Measurements from ENCODE around the gene KRTAP16-1. TPM values are rescaled to one million over a fixed set of nuclear protein-coding genes. Genes with fewer than 3 reads are reported as not detected.

KRTAP16-1 gene
- total and polyA plus RNA-seq, 2 of the 8 experiments (the other 6 are each of a cell fraction or from before 2014, with no cell fraction given) = not detected

DNA sequence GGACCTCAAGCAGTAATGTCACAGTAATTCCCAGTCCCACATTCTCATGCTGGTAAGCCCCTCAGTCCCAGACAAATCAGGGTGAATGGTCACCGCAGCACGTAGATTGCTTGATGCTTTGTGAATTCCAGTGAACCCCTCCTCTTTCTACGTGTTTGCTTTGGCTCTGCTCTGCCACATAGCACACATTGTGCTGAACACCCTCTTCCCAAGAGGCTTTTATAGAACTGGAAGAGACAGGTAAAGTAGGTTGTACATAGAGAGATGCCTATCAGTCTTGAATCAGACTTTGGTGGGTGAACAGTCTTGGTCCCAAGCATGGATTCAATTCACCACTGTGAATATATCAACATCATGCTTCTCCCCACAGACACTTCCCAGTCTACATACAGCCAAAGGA is 44.5 kb downstream of the KRTAP16-1 start:
- Histone ChIP-seq H2AFZ (ENCODE audit: low read length) (no peak overlapping the region), H4K20me1 (replicated peaks in 1 of 2; ENCODE audit: control insufficient read depth in 1 of 2, insufficient read depth in 2 of 2, low read length in 2 of 2) (no peaks in the 10 kb centered on the region), H3K9ac (replicated peaks in 1 of 4; ENCODE audit: extremely low read depth in 1 of 4, low read depth in 3 of 4, low read length in 3 of 4) (no peak overlapping the region), H4K5ac (ENCODE audit: insufficient read length, low read depth, low read length) (no peak overlapping the region), H3K9me3 (ENCODE audit: insufficient read depth in 2 of 2, low read depth in 1 of 2, low read length in 1 of 2) (no peaks in the 10 kb centered on the region), H2BK12ac (ENCODE audit: low read depth, low read length) (no peak overlapping the region), H3K27me3 (replicated peaks in 1 of 4; ENCODE audit: control insufficient read depth in 3 of 4, extremely low read depth in 1 of 4, insufficient read depth in 3 of 4, low read length in 3 of 4) (no peaks in the 10 kb centered on the region), H2BK5ac (ENCODE audit: low read depth, low read length) (no peak overlapping the region), H2BK120ac (replicated peaks; ENCODE audit: low read depth, low read length) (no peak overlapping the region), H2BK20ac (ENCODE audit: low read length) (no peak overlapping the region), H3K36me3 (ENCODE audit: control insufficient read depth in 2 of 4, insufficient read depth in 4 of 4, low read length in 3 of 4) (no peaks in the 10 kb centered on the region), H3K18ac (ENCODE audit: extremely low read depth, low read length) (no peak overlapping the region), H3K14ac (ENCODE audit: insufficient read length) (no peak overlapping the region), H3K23ac (ENCODE audit: insufficient read length) (no peak overlapping the region), H4K8ac (ENCODE audit: extremely low read depth, insufficient read depth, low read length) (no peak overlapping the region), H2AK5ac (ENCODE audit: low read depth, low read length) (no peak overlapping the region), H3K56ac (replicated peaks; ENCODE audit: insufficient read length, low read depth, low read length) (no peak overlapping the region), H2BK15ac (ENCODE audit: low read length) (no peak overlapping the region), H3K79me1 (ENCODE audit: low read depth, low read length) (no peaks in the 10 kb centered on the region), H3K4me2 (ENCODE audit: insufficient read depth in 1 of 2, low read depth in 2 of 2, low read length in 2 of 2) (no peak overlapping the region), H3K4me1 (replicated peaks in 1 of 4; ENCODE audit: control insufficient read depth in 3 of 4, insufficient read depth in 4 of 4, low read length in 3 of 4) (no peaks in the 10 kb centered on the region), H3K27ac (ENCODE audit: low read depth, low read length) (no peak overlapping the region), H4K91ac (replicated peaks; ENCODE audit: insufficient read length, low read length) (no peak overlapping the region), H3K4ac (replicated peaks; ENCODE audit: insufficient read length, low read depth, low read length) (no peak overlapping the region), H3K79me2 (ENCODE audit: control insufficient read depth in 1 of 2, insufficient read depth in 2 of 2, low read length in 2 of 2) (no peaks in the 10 kb centered on the region), H3K23me2 (ENCODE audit: low read depth, low read length) (no peaks in the 10 kb centered on the region), H3K4me3 (ENCODE audit: extremely low read depth in 1 of 4, insufficient read depth in 2 of 4, low read depth in 3 of 4, low read length in 4 of 4) (no peak overlapping the region)
- ChIA-PET CTCF (ENCODE audit: partially characterized antibody) (no interaction called here), POLR2A (ENCODE audit: partially characterized antibody) (no interaction called here)
- TF ChIP-seq ASH2L (IDR thresholded peaks at IDR 0.05; ENCODE audit: low read length) (no peak), SRF (IDR thresholded peaks at IDR 0.05; ENCODE audit: low read depth, low read length) (no peak), NANOG (IDR thresholded peaks at IDR 0.05; ENCODE audit: insufficient read depth, low read depth, low read length, poor library complexity, severe bottlenecking) (no peak), CBX5 (IDR thresholded peaks at IDR 0.05; ENCODE audit: low read depth, low read length) (no peak), MAFK (IDR thresholded peaks at IDR 0.05; ENCODE audit: low read depth, low read length) (no peak), JUN (IDR thresholded peaks at IDR 0.05; ENCODE audit: low read depth, low read length) (no peak), POU5F1 (IDR thresholded peaks at IDR 0.05; ENCODE audit: low read depth, low read length) (no peak), CREB1 (IDR thresholded peaks at IDR 0.05) (no peak), GTF2F1 (IDR thresholded peaks at IDR 0.05; ENCODE audit: borderline replicate concordance, low read depth, low read length) (no peak), KDM1A (IDR thresholded peaks at IDR 0.05; ENCODE audit: borderline replicate concordance, low read length) (no peak)
- TF ChIP-seq, protein P1, sequence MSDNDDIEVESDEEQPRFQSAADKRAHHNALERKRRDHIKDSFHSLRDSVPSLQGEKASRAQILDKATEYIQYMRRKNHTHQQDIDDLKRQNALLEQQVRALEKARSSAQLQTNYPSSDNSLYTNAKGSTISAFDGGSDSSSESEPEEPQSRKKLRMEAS (IDR thresholded peaks at IDR 0.05) = no peak
- TF ChIP-seq, protein P2, sequence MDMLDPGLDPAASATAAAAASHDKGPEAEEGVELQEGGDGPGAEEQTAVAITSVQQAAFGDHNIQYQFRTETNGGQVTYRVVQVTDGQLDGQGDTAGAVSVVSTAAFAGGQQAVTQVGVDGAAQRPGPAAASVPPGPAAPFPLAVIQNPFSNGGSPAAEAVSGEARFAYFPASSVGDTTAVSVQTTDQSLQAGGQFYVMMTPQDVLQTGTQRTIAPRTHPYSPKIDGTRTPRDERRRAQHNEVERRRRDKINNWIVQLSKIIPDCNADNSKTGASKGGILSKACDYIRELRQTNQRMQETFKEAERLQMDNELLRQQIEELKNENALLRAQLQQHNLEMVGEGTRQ (IDR thresholded peaks at IDR 0.05; ENCODE audit: low read length) = no peak
- WGBS, 2 experiments (ENCODE audit: extremely low coverage in 1 of 2, insufficient coverage in 1 of 2, insufficient read length in 1 of 2, insufficient replicate concordance in 2 of 2, low coverage in 1 of 2, low lambda C conversion rate in 2 of 2, missing lambda C conversion rate in 1 of 2) = 92% methylated on average over 3 of the region's 3 CpGs; no CpG with 5 or more reads in 1 of the 2 experiments
- FAIRE-seq (no peak), DNase-seq (ENCODE audit: low read depth in 1 of 2, low spot score in 2 of 2) (no peak)
